NT2/D1 (cell line): Measurements from ENCODE around the gene GMCL2.

Experiments used
- SUZ12 ChIP-seq: IDR thresholded peaks from 2 replicates; pipeline ENCODE4 v1.6.1; 2011; ENCODE audit not compliant: insufficient read length, insufficient read depth; ENCODE audit errors: extremely low read depth
- YY1 ChIP-seq: IDR thresholded peaks from 2 replicates; pipeline ENCODE4 v1.6.1; 2011; ENCODE audit not compliant: insufficient read length, insufficient read depth
- ZNF274 ChIP-seq: IDR thresholded peaks from 2 replicates; pipeline ENCODE4 v1.6.1; 2011; ENCODE audit warnings: mild to moderate bottlenecking, low read depth, low read length

DNA sequence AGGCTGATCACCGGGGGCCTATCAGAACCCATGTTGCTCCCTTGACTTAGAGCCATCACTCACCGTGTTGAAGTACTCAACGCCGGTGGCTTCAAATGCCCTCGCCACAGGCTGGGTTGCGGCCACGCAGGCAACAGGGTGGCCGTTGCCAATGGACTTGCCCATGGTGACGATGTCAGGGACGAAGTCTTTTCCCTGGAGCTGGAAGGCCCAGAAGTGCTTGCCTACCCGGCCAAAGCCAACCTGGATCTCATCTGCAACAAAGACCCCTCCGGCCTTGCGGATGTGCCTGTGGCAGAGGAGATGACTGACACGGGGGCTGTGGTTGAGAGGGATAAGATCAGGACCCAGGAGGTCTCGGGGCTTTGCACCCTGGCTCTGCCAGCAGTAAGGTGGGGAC is 35.1 kb upstream of the GMCL2 start:
- TF ChIP-seq SUZ12: no peak
- no peak for TF ChIP-seq ZNF274
- no peak for TF ChIP-seq YY1
